Subcutaneous adipose tissue (tissue), 4 donors: Measurements from ENCODE around the gene B3GLCT. TPM values are rescaled to one million over a fixed set of nuclear protein-coding genes. Genes with fewer than 3 reads are reported as not detected.

Experiments used
- total RNA-seq, 4 donors: library from RNA; depleted of rRNA; stranded (reverse); fragments of >200 nt; gene quantifications; one replicate each; pipeline ENCODE4 v1.1.0, GENCODE V29; 2016
- TF ChIP-seq, protein P1 (sequence below): fragments of 450-650 bp; IDR thresholded peaks from one replicate; pipeline ENCODE4 v1.5.1; 2016; ENCODE audit warnings: low read depth, mild to moderate bottlenecking, control low read depth, antibody characterized with exemption, moderate library complexity

The B3GLCT gene
- total RNA-seq, 4 donors from 2014 or later: 4.9 to 15.4 (median 8.5) TPM

DNA sequence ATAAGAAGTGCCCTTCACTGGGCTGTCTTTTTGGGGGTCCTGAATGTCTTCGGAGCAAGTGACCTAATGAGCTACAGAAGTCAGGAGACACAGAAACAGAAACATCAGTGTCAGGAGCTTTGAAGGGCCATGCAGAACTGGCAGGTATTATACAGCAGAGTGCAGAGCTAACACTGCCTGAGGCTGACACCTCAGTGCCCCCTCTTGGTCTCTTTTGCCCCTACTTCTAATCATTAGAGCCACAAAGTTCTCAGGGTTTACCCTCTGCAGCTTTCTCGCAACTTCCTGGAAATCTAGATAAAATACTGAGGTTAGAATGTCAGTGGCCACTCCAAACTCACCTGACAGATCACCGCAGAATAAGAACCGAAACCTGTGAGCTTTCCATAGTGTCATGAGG, 172.7 kb downstream of the B3GLCT start:
- TF ChIP-seq, protein P1, sequence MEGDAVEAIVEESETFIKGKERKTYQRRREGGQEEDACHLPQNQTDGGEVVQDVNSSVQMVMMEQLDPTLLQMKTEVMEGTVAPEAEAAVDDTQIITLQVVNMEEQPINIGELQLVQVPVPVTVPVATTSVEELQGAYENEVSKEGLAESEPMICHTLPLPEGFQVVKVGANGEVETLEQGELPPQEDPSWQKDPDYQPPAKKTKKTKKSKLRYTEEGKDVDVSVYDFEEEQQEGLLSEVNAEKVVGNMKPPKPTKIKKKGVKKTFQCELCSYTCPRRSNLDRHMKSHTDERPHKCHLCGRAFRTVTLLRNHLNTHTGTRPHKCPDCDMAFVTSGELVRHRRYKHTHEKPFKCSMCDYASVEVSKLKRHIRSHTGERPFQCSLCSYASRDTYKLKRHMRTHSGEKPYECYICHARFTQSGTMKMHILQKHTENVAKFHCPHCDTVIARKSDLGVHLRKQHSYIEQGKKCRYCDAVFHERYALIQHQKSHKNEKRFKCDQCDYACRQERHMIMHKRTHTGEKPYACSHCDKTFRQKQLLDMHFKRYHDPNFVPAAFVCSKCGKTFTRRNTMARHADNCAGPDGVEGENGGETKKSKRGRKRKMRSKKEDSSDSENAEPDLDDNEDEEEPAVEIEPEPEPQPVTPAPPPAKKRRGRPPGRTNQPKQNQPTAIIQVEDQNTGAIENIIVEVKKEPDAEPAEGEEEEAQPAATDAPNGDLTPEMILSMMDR: no peak

DNA sequence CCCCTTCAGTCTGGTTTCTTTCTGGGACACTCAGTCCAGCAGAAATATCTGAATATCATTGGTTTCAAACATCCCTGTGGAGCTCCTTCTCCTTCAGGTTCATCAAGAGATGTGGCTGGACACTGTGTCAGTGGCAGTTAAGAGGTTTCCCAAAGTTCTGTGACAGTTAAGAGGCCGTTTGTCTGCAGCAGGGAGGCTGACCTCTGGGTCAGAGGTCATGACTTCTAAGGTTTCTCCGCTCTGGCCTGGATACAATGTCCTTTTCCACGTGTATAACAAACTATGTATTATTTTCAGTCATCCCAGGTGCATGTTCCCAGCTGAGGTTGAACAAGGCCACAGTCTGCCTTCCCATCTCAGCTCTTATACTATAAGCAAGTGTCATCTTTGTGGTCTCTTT, 174.9 kb downstream of the B3GLCT start:
- TF ChIP-seq, protein P1: no peak

DNA sequence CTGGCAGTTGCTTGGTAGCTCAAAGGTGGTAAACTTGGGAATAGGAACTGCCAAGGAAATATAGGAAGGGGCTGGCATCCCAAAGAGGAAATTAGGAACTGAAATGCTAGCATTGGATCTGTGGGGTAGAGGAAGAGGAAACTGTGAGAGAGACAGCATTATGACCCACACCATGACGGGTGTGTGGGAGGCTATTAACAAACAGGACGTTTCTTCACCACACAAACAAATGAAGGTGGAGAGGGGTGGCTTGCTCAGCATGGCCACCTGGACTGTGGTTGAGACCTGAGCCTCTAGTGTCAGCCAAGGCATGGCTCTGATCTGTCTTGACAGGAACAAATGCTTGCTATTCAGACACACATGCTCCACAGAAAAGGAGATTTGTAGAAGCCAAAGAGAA, 178.2 kb downstream of the B3GLCT start:
- TF ChIP-seq, protein P1: no peak

DNA sequence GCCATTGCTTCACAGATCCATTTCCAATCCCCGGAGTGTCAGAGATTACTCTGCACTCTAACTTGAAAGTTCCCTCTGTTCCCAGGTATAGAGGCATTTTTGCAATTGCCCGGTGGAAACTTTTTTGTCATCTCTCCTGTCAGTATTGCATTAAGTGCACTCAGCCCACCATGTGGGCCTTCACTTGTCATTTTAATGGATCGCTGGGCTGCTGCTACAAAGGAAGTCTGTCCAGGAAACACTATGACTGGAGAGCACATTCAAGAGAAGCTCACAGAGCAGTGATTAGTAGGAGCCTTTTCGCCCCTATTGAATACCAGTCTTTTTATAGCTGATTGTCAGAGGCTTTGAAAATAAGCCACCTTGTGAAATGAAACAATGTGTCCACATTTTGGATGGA, 180.9 kb downstream of the B3GLCT start:
- TF ChIP-seq, protein P1: no peak

Other genes starting within 250 kb of the B3GLCT start
- gene HSPH1, start 38.1 kb upstream of the B3GLCT start, total RNA-seq: 100 to 1,000 TPM in 1 of 4 donors, 10 to 100 TPM in 3; 13.2 to 110 (median 25.9) TPM